NCI-H2107 treated with DMSO at 0.1 percent for 48 hours (cell line): Measurements from ENCODE around the gene CDH18.

Experiments
- DNase-seq: peaks from one replicate; lab custom pipeline; 2025; ENCODE audit not compliant: unreplicated experiment; lab: John Stamatoyannopoulos, UW

The CDH18 gene, protein sequence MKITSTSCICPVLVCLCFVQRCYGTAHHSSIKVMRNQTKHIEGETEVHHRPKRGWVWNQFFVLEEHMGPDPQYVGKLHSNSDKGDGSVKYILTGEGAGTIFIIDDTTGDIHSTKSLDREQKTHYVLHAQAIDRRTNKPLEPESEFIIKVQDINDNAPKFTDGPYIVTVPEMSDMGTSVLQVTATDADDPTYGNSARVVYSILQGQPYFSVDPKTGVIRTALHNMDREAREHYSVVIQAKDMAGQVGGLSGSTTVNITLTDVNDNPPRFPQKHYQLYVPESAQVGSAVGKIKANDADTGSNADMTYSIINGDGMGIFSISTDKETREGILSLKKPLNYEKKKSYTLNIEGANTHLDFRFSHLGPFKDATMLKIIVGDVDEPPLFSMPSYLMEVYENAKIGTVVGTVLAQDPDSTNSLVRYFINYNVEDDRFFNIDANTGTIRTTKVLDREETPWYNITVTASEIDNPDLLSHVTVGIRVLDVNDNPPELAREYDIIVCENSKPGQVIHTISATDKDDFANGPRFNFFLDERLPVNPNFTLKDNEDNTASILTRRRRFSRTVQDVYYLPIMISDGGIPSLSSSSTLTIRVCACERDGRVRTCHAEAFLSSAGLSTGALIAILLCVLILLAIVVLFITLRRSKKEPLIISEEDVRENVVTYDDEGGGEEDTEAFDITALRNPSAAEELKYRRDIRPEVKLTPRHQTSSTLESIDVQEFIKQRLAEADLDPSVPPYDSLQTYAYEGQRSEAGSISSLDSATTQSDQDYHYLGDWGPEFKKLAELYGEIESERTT

DNA sequence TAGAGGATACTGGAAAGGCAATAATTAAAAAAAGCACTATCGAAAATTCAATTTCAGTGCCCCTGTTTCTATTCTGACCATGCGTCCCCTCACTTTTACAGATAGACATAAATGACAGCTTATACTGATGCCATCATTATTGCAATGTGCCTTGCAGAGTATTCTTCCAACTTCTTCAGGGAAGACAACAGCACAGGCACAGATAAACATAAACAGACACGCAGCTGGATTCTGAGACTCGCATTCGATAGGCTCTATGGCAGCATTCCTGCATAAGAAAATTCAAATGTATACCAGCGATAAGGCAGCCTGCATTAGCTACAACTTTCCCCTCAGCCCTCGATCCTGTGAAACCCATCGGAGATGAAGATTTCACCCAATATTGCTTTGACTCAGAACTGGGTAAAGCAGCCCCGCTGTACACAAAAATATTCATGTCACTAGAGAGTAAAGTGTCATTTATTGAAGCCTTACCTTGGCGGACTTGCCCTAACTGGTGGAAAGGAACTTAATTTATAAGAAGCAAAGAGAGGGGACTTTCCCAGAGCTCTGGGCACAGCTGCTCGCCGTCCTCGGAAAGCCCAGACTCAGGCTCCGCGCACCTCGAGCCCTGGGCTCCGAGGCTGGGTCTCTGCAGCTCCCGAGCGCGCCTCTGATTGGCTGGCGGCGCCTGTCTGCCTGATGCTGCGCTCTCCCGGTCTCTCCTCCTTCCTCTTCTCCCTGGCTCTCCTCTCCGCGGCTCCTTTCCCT lies at the start of gene CDH18:
TSS of gene CDH18 (minus strand) at position 589 of the 750 bp plus-strand sequence. CDS start 149,214 bp downstream, outside the sequence.
- DNase-seq = no peak

DNA sequence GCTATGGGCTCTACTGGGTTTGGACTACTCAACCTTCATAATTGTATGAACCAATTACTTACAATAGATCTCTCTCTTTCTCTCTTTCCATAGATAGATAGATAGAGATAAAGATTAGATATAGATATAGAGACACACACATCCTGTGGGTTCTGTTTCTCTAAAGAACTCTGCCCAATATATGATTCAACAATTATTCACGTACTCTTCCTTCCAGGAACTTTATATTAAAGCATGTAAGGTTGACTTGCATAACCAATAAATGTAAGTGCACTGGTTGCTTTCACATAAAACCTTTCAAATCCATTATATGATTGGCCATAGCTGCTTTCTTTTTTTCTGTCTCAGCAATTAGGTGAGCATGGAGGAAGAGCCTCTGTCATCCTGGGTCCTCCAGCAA lies 46.7 kb upstream of the CDH18 start:
- DNase-seq = no peak

DNA sequence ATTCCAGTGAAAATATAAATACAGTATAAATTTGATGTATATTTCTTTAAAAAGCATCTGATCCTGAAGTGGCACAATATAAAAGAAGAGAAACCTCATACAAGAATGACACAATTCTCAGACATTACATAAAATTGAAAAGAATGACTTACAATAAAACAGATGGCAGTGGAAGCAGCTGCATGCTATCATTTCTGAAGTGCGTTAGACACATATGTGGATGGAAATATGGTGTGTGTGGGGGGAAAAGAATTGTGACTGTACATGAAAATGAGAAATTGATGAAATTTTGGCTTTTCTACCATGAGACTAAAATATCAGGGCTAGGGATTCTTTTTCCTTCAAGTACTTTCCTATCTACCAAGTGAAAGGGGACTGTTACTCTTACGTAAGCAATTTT lies 45.9 kb upstream of the CDH18 start:
- DNase-seq = no peak

DNA sequence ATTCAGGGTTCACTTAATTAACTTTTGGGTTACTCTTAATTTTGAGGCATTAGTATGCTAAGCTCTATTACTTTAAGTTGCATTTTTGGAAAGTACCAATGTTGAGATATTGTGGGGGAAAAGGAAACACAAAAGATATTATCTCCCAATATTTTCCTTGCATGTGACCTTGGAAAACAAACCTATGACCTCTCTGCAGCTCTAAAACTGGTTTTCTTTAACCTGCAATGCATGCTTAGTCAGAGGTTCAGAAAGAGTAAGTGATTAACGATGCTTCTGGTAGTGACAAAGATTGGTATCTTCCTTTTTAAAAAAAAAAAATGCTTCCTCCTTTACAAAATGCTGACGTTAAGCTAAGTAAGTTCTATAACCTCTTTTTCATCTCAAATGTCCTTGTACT lies 44.9 kb upstream of the CDH18 start:
- DNase-seq = no peak

DNA sequence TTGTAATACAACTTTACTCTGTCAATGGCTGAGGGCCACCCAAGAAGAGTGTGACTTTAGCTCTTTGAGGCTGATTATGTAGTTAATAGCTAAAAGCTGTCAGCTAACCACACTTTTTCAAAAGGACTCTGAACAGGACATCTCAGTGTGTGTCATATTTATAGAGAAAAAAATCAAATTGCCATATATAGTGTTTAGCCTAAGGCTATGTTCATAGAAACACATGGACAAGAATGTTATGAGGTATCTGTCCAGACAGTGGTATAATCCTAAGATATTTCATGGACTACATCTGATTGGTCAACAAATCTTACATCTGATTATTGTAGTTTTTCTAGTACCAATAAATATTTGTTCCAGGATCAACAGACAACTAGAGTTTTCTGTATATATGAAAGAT lies 42.1 kb upstream of the CDH18 start:
- no peak for DNase-seq

DNA sequence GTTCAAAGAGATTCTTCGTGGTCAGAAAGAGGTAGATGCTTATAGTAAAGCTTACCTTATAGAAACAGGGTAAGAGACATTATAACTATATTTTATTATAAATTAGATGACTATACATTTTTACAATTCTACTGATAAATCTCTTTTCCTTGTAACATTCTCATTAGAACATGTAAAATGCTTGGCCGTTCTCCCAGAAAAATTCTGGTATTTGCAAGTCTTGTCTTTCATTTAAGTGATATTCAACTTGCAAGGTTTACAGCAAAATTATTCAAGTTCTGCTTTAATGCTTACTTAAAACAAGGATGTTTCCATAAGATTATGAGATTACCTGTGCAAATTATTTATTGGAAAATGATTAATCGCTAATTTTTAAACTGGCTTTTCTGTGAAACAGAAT lies 41.3 kb upstream of the CDH18 start:
- no peak for DNase-seq

DNA sequence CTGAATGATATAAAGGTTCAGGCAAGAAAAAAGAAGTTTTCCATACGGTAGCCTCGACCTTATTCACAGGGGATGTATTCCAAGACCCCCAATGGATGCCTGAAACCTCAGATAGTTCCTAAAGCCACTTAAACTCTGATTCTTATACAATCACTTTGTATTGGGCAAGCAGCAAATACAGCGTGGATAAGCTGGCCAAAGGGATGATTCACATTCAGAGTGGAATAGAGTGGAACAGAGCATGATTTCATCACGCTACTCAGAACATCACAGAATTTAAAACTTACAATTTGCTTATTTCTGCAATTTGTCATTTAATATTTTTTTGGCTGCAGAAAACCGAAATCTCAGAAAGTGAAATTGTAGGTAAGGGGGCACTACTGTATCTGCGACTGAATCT lies 40.5 kb upstream of the CDH18 start:
- no peak for DNase-seq

DNA sequence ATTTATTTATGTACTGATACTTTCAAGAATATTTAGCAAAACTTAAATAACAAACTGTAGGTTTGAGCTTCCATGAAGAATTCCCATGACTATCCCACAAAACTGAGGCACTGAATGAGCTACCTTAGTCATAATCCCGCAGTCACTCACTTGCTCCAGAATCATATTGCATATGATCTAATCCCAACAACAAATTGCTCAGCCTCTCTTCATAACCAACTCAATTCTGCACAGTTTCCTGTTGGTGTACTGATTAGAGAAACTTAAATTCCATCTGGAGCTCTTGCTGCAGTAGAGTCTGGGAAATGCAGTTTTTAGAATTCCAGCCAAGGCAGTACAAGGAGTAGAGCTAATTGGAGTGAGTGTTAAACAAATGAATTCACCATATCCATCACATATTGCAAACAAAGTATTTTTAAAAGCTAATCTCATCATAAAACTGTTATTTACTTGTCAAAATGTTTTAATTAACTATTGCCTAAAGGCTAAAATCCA lies 35.7 kb upstream of the CDH18 start:
- DNase-seq = no peak

DNA sequence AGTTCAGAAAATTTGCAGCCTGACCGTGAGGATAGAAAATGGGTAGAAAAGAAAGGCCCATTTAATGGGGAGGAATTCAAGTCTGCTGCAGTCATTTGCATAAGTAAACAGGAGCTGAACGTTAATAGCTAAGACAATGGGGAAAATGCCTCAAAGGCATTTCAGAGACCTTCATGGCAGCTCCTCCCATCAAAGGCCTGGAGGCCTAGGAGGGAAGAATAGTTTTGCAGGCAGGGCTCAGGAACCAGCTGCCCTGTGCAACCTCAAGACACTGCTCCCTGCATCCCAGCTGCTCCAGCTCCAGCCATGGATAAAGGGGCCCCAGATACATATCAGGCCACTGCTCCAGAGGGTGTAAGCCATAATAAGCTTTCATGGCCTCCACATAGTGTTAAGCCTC lies 32.2 kb upstream of the CDH18 start:
- no peak for DNase-seq

DNA sequence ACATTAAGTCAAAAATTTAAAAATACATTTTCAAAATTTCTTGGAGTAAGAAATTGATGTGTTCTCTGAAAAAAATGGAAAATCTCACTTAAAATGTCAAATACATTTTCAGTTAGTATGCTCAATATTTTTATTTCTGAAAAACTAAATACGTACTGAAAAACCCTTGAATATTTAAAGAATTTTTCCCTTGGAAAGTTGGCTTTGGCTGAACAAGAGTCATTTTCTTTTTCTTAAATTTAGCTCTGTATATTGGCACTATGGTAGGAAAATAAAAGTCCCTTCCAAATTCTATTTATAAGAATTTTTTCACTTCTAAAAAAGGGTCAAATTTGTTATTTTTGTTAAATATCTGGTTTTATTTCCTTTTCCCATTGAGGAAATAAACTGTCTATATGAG lies 29.0 kb upstream of the CDH18 start:
- no peak for DNase-seq

DNA sequence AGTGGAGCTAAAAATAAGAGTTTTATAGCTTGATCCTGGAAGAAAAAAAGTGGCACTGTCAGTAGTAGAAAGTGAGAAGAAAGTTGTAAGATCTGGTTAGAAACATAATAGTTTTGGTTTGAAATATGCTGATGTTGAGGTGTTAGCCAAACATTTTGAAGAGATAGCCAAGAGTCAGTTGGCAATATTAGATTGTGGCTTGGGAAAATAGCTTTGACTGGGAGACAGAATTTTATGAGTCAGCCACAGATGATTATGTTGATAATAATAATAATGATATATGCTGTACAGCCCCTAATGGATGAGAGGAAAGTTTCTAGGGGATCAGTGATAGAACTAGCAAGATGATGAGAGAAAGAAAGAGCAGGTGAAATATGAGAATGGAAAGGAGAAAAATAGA lies 12.4 kb upstream of the CDH18 start:
- DNase-seq = no peak

DNA sequence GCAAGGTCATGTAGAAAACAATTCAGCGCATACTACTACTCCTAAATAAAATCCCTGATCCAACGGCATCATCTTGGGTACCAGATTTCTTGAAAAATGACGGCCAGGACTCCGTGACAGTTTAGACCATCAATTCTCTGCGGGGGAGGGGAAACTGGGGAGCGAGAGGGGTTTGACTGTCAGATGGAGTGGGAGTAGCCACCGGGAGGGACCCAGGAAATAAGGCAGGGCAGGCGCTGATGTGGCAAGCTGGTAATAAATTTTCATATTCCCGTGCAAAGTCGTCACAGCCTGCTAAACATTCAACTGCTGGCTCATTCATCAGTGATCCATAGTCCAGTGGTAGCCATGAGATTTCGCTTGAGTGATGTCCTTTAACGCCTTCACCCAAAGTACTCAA lies 457 bp upstream of the CDH18 start:
- DNase-seq = no peak

DNA sequence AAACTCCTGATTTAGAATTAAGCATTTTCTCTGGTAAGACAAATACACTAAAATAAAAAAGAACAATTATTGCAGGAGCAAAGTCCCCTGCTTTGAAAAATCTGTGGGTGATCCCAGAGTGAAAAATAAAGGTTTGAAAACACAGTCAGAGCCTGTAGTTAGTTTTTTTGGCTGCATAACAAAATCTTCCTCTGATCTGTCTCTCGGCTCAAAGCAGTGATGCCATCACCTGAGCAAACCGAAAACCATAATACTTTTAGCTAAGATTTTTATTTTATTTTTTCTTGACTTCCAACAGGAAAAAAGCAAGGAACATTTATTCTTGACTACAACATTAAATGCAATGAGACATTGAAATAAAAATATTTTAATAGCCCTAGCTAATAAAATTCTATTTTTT lies 1.2 kb downstream of the CDH18 start:
- DNase-seq = no peak

DNA sequence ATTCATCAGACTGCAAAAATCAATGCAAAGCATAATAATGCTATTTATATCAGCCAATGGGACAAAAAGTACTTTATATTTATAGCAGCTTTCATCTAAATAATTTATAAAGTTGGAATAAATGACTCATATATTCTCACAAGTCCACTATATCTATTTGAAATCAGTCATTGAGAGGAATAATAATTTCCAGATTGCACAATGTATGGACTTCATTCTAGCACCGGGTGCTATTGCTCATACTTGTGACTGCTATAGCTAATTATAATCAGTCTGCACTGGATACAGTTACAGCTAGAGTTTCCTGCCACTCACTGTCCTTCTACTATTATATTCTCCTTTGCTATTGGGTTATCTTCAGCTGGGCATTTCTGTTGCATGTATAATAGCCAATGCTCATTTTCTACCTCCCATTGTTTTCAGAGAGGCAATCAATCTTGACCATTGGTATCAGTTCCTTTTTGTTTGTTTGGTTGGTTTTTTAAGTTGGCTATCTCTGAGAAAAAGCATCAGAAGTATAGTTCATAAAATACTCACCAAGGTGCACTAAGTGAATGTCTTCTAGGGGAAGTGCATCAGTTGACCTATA lies 1.9 kb downstream of the CDH18 start:
- no peak for DNase-seq

DNA sequence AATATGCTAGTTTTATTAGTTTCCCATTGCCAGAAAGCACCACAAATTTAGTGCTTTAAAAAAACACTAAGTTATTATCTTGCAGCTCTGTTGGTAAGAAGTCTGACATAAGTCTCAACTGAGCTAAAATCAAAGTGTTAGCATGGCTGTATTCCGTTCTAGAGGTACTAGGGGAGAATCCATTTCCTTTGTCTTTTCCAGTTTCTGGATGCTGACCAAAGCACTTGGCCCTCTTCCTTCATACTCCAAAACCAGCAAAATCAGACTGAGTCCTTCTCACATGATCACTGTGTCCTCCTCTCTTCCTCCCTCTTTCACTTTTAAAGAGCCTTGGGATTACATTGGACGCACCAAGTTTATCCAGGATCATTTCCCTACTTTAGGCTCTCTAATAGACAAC lies 9.5 kb downstream of the CDH18 start:
- no peak for DNase-seq

DNA sequence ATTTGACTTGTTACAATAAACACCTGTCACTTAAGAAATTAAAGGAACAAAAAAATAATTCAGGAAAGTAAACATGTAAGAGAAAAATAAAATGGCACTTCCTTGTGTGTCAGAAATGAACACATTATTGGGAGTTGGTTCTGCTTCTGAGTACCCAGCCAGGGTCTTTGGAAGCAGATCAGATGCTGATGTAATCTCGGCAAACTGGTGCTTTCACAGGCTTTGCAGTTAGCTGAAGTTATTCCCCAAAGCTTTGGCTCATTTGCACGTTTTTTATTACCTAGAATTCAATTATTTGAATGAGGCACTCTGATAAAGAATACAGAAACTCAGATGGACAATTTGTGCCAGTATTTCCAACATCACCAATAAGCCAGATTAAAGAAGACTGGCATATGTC lies 10.9 kb downstream of the CDH18 start:
- DNase-seq = no peak

DNA sequence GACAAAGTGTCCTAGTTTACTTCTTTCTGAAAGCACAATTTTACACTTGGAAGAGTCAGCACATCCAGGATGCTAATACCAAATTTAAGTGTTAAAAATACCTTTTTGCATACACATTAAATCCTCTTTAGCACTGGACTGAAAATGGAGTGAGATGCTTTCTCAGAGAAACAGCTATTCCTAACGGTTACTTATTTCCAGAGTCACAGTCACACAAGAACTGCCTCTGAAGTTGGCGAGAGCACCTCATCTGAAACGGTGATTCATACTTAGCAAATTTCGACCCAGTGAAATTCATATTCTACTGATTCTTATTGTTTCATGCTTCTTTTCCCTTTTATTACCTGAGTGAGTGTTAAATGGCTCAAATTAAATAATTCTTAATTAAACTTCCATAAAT lies 12.2 kb downstream of the CDH18 start:
- no peak for DNase-seq

DNA sequence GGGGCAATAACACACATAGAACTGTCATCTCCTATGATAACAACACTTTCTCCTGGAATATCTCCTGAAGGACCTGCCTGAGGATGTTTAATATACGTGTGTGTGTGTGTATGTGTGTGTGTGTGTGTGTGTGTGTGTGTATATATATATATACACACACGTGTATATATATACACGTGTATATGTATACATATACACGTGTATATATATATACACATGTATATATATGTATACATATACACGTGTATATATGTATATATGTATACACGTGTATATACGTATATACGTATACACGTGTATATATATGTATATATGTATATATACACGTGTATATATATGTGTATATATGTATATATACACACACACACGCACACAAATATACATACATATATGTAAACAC lies 27.5 kb downstream of the CDH18 start:
- DNase-seq = no peak

DNA sequence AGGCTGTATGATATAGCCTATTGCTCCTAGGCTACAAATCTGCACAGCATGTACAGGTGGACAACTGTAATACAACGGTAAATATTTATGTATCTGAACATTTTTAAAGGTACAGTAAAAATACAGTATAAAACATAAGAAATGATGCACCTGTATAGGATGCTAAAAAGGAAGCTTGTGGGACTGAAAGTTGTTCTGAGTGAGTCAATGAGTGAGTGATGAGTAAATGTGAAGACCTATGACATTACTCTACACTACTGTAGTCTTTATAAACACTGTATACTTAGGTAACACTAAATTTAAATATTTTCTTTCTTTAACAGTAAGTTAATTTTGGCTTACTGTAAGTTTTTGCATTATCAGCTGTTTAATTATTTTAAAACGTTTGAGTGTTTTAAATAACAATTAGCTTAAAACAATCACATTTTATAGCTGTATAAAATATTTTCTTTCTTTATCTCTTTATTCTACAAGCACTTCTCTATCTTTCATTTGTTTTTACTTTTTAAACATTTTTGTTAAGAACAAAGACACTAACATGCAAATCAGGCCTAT lies 28.1 kb downstream of the CDH18 start:
- no peak for DNase-seq

DNA sequence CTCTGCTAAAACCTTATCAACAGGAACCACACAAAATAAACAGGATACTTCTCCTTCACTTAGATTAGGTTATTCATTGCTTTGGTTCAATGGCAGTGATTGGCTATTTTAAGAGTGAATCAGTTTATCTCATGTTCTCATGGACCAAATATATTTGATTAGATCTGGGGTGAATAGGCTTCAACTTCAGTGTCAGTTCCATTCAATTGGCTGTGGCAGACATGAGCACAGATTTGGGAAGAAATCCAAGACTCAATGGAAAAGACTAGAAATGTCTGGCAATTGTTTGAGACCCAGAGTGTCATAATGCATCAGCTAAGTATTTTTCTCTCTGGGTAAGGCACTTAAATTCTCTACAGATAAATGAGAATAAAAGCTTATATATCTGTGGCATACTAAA lies 37.1 kb downstream of the CDH18 start:
- DNase-seq = no peak

DNA sequence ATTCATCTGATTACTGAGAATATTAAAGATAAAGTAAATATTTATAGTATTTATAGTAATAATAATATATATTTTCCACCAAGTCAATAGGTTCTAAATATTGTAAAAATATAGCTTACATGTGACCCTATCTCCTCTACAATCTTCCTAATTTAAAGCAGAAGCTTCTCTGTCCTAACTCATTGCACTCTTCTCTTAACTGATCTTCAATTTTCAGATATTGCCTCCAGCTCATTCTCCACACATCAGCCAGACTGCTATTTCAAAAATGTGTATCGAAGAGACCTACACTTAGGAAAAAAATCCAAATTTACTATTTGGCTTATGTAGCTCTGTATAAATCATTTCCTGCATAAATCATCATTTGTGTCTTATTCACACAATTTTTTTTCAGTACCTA lies 47.8 kb downstream of the CDH18 start:
- DNase-seq = no peak
